IPS DF 4.7 (cell line): ENCODE measurements around the gene TRAPPC2B.

Experiments
- DNase-seq: peaks from one replicate; pipeline ENCODE4 v3.0.0-alpha.2; 2013; ENCODE audit warnings: low spot score; ENCODE audit errors: extremely low read depth

TRAPPC2B gene

DNA sequence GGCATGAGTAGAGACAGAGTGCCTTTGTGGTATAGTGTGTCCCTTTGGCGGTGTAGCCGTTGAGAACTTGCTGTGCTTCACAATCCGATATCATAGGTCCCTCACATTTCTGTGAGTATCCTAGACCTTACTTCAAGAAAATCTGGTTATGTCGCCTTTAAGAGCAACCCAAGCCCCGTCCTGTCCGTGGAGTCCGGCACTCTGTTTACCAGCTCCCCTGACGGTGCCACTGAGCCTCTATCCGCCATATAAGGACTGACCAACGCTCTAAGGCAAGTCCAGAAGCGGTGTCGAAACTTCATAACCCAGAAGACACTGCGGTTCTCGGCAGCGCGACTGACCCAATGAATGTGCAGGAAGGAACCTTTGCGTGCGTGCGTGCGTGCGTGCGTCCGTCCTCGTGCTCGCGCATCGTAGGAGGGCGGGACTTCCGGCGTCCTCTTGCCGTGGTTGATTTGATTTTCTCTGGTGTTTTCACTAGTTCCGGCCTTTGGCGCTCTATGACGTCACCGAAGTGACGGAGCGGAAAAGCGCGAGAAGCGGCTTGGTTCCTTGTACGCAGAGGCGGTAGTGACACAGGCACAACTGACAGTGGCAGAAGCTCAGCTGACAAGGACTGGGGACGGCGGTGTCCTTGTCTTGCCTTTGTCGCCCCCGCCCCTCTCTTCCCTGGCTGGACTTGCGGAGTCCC, at the start of gene TRAPPC2B, which contains the start of gene ZNF547:
Gene TRAPPC2B, plus strand, starts transcription at position 555 of the 691 bp plus-strand sequence. CDS start 1,283 bp downstream, outside the sequence.
Gene ZNF547, plus strand, starts transcription at position 555 of the 691 bp plus-strand sequence. CDS start 5,005 bp downstream, outside the sequence.
- peak; percentile 96 for DNase-seq

DNA sequence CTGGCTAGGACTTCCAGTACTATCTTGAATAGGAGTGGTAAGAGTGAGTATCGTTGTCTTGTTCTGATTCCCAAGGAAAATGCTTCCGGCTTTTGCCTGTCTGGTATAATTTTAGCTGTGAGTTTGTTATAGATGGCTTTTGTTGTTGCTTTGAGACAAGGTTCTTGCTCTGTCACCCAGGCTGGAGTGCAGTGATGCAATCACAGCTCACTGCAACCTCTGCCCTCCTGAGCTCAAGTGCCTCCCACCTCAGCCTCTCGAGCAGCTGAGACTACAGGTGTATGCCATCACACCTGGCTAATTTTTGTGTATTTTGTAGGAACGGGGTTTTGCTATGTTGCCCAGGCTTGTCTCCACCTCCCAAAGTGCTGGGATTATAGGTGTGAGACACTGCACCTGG, 49.2 kb upstream of the TRAPPC2B start:
- DNase-seq = no peak

DNA sequence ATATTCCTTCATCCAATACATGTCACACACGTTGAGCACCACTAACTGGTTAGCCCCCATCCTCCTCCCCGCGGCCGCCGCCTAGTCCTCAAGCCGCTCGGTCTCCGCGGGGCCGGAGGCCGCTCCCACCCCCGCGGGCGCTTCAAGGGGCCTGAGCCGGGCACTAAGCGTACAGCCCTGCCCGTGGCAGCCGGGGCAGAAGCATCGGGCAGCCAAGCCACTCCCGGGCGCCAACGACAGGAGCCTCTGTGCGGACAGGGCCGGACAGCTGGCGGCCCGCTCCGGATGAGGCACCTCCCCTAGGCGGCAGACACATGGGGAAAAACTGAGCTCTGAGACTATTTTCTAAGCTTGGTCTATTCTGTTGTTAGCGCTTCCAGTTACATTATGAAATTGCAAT, 45.8 kb upstream of the TRAPPC2B start:
- DNase-seq = no peak

DNA sequence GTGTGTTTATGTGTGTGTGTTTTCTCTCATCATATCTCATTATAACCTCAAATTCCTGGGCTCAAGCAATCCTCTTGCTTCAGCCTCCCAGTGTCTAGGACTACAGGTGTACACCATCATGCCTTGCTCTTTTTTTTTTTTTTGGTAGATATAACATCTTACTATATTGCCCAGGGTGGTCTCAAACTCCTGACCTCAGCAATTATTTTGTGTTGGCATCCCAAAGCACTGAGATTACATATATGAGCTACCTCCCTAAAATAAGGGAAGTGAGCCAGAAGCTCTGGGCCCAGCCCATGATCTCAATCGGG, 43.5 kb upstream of the TRAPPC2B start:
- DNase-seq = no peak

DNA sequence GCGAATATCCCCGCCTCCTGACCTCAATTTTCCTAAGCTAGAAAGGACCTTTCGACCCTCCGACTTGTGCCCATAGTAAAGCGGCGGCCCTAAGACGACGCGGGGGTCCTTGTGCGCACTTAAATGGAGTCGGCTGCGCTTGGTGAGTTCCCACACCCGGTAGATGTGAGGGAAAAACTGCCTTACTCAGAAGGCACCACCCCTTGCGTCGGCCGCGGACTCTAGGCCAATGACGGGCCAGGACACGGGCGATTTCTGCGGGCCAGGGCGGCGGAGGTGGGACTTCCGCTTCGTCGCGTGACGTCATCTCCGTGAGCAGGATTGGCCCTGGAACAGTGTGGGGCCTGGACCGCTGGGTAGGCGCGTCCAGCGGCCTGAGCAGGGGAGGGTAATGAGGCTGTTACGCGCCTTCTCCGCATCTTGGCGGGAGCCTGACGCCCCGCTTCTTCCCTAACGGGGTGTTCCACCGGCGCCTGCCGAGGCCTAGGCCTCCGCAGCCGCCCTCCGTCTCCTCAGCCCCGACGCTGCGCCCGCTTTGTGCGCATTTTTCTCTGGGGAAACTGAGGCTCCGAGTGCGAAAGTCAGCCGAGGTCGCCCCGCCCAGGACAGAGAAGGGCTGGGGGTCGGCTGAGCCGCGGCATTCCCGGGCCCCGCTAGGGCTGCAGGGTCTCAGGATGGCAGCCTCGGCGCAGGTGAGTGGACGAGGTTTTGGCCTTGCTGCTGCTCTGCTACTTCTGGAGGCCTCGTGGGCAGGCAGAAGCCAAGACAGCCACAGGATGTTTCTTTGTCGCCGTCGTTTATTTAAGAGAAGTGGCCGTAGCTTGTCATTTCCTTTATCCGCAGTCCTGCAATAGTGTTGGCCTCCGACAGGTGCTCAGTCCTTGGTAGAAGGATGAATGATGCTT, 42.9 kb upstream of the TRAPPC2B start, which contains the start of gene ZNF543:
Gene ZNF543, plus strand, starts transcription at position 293 of the 905 bp plus-strand sequence. Its CDS starts 382 bp downstream, at position 675.
- DNase-seq = peak; percentile 90

DNA sequence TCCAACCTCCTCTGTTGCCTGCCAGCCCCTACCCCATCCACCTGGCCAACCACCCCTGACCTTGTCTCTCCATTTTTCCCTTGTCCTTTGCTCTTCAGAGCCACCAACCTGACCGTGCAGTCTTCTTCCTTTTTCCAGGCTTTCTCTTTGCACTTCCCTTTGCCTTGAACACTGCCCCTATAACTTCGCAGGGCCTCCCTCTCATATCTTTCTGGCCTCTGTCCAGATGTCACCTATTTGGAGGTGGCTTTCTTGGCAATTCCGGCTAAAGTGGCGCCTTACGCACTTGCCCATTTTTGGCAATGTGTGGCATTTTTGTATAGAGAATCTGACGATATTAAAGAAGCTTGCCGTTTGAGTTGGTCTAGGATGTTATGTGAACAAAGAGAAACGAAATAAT, 42.2 kb upstream of the TRAPPC2B start:
- DNase-seq = no peak

DNA sequence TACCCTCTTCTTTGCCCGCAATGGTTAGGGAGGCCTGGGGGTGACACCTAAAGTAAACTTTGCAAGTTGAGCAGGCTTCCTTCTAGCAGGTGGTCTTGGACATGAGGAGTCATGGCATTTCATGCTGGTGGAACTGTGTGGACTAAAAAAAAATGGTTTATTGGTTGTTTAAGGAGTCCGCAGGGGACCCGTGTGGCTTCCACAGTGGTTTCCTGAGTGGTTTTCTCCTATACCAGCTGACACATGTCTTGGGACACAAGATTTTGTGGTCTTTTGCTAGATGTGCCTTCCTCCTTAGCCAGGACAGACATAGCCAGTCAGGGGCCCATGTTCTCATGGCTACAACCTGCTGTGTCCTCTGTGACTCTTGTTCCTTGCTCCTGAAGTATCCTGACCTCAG, 41.6 kb upstream of the TRAPPC2B start:
- DNase-seq = no peak

DNA sequence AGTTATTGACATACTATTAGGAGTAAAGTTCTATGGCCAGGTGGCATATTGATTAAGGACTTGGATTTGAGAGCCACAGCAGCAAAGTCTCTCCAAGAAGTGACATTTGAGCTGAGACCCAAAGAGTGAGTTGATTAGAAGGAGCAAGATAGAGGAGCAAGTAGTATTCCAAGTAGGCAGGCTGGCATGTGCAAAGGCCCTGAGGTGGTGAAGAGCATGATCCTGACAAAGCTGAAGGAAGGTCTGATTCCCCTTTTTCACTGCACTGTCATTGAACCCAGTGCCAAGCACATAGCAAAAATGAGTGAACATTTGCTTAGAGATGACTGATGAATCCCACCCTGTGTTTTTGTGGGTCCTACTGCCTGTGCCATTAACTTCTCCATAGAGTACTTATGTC, 38.4 kb upstream of the TRAPPC2B start:
- DNase-seq = no peak

DNA sequence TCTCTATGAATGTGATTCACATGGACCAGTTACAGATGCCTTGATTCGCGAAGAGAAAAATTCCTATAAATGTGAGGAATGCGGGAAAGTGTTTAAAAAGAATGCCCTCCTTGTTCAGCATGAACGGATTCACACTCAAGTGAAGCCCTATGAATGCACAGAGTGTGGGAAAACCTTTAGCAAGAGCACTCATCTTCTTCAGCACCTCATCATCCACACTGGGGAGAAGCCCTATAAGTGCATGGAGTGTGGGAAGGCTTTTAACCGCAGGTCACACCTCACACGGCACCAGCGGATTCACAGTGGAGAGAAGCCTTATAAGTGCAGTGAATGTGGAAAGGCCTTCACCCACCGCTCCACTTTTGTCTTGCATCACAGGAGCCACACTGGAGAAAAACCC, 35.4 kb upstream of the TRAPPC2B start:
- DNase-seq = no peak

DNA sequence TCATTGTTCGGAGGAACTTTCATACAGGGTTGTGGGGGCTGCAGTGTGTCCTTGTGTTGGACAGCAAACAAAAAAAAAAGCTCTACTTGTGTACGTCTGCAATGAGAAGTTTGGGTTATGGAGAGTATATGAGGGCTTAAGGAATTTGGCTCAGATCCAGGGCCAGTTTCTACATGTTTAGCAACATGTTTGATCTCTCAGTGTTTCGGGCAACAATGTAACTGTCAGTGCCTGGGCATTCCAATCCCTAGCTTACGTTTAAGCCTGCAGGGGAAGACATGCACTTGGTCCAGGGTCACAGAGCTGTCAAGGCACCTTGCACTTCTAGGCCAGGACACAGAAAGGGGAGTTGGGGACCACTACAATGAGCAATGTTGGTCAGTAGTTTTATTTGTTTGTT, 29.2 kb upstream of the TRAPPC2B start:
- no peak for DNase-seq

DNA sequence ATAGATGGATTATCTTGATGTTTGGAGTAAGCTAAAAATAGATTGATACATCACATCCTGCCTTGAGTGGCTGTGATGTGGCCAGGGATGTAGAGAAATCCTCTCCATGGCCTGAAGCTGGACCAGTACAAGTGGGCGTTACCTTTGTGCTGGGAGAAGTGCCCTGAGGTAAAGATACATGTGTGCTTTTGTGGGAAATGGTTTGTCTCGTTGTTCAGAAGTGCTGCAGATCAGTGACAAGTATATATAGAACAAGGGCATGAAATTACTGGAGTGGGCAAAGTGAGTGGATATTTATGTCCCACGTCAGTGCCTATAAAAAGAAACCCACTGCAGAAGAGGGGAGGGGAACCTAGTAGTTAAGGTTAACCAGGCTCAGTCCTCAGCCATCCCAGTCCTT, 24.5 kb upstream of the TRAPPC2B start:
- DNase-seq = no peak

DNA sequence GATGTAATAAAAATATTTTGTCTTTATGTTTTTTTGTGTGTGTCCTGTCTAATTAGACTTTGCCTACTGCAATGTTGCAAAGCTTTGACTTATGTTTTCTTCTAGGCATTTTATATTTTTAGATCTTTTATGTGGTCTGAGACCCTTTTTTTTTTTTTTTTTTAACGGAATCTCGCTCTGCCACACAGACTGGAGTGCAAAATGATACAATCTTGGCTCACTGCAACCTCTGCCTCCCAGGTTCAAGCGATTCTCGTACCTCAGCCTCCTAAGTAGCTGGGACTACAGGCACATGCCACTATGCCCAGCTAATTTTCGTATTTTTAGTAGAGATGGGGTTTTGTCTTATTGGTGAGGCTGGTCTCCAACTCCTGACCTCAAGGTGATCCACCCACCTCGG, 20.8 kb upstream of the TRAPPC2B start:
- DNase-seq = no peak

DNA sequence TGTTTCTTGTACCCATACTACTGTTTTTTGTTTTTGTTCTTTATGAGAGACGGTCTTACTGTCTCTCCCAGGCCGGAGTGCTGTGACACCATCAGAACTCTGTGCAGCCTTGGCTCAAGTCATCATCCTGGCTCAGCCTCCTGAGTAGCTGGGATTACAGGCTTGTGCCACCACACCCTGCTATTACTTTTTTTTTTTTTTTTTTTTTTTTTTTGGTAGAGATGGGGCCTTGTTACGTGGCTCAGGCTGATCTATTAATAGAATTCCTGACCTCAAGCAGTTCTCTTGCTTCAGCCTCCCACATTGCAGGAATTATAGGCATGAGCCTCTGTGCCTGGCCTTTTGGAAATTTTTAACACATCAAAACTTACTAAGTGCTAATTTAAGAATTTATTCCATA, 15.2 kb upstream of the TRAPPC2B start:
- DNase-seq = no peak

DNA sequence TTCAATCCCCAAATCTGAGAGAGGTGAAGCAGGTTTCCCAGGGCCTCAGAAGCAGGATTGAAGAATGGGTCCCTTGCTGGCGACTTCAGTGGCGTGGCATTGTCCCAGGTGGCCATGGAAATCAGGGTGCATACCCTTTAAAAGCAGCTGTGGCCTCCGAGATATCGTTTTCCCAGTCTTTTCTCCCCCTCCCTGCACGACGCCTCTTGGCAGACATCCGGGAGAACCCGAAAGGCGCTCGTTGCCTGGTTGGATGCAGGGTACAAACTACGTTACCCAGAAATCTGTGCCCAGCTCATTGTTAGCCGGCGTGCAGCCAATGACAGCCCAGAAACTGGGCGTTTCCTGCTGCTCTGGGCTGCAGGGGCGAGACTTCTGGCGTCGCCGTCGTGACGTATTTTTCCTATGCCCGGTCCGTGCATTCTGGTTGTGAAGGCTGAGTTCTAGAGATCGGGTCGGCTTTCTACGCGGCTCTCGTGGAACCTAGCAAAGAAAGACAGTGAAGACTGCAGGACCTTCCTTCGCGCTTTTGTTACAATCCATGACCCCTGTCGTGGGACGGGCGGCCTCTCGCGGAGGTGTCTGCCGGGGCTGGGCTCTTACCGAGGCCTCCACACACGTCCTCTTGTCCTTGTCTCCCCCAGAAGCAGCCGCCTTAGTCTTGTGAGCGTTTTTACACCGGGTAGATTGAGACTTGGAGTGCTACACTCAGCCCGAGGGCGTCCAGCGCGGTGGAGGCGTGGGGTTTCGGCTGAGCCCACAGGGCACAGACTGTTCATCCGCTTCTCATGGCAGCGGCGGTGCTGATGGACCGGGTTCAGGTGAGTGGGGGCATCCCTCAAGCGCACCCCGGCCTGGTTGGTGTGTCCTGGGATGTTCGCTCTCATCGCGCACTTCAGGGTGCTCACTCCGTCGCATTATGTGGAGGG, 12.2 kb upstream of the TRAPPC2B start, which contains the start of gene ZNF304:
Gene ZNF304, plus strand, starts transcription at position 395 of the 929 bp plus-strand sequence. Its CDS starts 394 bp downstream, at position 789.
- DNase-seq = peak; percentile 85

DNA sequence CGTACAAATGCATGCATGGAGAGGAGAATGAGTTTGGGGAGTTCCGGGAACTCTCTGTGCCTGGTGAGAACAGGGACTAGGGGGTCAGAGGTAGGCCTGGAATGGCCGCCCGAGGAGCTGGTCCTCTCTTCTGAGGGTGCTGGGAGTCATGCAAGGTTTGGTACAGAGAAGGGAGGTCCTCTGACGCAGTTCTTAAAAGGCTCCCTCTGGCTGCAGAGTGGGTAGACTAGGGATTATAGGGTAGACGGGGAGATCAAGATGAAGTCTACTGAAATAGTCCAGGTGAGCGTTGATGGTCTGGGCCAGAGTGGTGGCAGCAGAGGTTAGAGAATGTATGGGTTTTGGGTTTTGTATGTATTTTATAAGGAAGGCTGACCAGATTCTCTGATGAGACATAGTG, 11.5 kb upstream of the TRAPPC2B start:
- no peak for DNase-seq

DNA sequence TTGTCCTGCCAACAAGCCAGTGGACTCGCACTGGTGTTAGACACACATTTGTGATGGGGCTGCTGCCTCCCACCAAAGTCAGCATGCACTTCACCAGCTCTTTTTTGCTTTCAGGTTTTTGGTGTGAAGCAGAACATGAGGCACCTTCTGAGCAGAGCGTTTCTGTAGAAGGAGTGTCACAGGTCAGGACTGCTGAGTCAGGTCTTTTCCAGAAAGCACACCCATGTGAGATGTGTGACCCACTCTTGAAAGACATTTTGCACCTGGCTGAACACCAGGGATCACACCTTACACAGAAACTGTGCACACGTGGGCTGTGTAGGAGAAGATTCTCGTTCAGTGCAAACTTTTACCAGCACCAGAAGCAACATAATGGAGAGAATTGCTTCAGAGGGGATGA, 7.4 kb upstream of the TRAPPC2B start:
- DNase-seq = no peak

DNA sequence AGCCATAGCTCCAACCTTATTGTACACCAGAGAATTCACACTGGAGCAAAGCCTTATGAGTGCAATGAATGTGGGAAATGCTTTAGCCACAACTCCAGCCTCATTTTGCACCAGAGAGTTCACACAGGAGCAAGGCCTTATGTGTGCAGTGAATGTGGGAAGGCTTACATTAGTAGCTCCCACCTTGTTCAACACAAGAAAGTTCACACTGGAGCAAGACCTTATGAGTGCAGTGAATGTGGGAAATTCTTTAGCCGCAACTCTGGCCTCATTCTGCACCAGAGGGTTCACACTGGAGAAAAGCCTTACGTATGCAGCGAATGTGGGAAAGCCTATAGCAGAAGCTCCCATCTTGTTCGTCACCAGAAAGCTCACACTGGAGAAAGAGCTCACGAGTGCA, 5.9 kb upstream of the TRAPPC2B start:
- no peak for DNase-seq

DNA sequence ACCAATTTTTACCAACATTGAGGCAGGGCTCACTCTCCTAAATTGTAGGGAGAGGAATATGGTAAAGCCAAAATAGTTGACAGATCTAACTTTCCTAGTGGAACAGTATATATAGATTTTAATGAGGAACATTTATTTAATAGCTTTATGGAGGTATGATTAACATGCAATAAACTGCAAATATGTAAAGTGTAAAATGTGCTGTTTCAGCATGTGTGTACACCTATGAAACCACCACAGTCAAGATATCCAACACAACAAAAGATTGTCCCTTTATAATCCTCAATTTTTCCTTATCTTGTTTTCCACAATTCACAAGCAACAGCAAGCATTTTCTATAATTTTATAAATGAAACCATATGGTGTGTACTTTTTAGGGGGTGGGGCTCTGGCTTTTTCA, 4.1 kb upstream of the TRAPPC2B start:
- no peak for DNase-seq

DNA sequence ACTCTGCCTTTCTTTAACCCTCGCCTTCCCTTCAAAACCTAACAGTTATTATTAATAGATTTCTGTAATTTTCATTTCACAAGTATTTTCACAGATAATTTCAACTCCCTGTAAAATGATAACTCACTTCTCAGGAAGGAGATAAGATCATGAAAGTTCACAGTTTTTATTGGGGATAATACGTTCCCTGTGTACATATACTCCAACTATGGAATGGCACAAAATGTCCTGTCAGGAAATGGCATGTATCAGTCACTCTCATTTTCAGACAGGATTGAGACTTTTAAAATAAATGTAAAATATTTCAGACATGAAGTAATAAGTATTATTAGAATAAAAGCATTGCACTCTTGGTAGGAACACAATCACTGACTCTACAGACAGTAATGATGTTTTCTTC, 932 bp upstream of the TRAPPC2B start:
- no peak for DNase-seq

DNA sequence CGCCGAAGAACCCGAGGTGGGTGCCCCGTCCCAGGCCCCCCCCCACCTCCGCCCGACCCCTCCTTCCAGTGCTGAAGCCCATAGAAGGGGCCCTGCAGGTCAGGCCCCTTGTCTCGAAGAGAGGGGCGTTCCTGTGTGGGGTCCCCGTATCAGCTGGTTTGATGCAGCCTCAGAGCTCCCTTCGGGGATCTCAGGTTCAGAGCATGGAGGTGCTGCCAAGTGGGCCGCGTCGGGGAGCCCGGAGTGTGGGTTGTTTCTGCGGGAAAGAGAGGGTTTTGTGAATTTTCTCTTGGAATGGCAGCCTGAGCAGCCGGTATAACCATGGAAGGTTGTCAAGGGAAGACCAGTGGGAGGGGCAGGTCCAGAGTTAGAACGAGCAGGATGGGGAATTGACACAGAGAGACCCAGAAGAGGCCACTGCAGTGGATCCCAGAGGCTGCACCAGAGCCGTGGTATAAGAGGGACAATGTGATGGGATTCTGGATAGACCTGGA, 384 bp downstream of the TRAPPC2B start:
- no peak for DNase-seq

DNA sequence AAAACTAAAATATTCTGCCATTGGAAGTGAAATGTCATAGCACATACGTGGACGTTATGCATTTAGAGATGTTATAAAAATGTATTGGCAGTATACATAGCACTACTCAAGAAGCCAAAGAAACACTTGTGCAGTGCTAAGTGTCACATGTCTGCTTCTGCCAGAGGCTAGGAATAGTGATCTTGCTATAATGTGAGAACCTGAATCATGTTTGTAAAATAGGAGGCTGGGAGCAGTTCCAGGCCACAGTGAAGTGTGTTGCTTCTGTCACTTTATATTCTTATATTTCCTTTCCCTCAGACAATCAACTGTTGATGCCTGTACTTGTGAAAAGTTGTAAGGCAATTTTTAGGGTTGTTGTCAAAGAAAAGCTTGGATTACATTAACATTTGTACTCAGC, 3.4 kb downstream of the TRAPPC2B start:
- DNase-seq = no peak
